ENCODE results near the gene SOX6.

DNA sequence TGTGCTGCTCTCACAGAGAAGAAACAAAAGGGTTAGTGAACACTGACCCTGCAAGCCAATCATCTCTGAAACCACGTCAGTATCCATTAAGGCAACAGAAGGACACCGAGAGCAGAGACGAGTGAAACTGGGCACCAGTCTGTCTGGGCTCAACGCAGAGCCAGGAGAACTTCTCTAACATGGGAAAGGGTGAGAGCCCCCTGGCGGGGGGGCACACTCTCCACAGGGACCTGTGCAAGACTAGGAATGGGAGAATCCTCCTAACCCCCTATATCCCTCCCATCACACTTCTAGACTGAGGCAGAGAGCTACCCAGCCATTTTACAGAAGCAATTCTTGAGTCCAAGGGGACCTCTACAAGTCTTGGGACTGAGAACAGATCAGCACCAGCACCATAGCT, 285.8 kb downstream of the SOX6 start:
- TF ChIP-seq, protein P1, sequence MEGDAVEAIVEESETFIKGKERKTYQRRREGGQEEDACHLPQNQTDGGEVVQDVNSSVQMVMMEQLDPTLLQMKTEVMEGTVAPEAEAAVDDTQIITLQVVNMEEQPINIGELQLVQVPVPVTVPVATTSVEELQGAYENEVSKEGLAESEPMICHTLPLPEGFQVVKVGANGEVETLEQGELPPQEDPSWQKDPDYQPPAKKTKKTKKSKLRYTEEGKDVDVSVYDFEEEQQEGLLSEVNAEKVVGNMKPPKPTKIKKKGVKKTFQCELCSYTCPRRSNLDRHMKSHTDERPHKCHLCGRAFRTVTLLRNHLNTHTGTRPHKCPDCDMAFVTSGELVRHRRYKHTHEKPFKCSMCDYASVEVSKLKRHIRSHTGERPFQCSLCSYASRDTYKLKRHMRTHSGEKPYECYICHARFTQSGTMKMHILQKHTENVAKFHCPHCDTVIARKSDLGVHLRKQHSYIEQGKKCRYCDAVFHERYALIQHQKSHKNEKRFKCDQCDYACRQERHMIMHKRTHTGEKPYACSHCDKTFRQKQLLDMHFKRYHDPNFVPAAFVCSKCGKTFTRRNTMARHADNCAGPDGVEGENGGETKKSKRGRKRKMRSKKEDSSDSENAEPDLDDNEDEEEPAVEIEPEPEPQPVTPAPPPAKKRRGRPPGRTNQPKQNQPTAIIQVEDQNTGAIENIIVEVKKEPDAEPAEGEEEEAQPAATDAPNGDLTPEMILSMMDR (IDR thresholded peaks at IDR 0.05; ENCODE audit: low read length): no peak
- TF ChIP-seq EZH2phosphoT487 (IDR thresholded peaks at IDR 0.05; ENCODE audit: low read length): no peak

Measured in MM.1S (cell line).